Upper lobe of left lung (tissue), 6 donors: ENCODE results near the gene PUM2. TPM values are rescaled to one million over a fixed set of nuclear protein-coding genes. Genes with fewer than 3 reads are reported as not detected.

Experiments
- ATAC-seq, 2 donors: fragments of 200-7000 bp; cut with Tn5 transposase; one replicate each; pipeline ENCODE4 v1.9.1; 2022; ENCODE audit warnings: mild to moderate bottlenecking in 2 of 2, moderate library complexity in 2 of 2; ENCODE audit not compliant: low FRiP score in 2 of 2
- DNase-seq, 2 donors: peaks; one replicate each; pipeline ENCODE4 v3.0.0-alpha.2; 2019 to 2020
- H3K27ac ChIP-seq, 4 donors: fragments of 200-600 bp; sonication (generic); one replicate each; pipeline ENCODE4 v1.5.1; 2016 to 2019
- H3K27me3 ChIP-seq, 4 donors: fragments of 200-600 bp; sonication (generic); one replicate each; pipeline ENCODE4 v1.5.1; 2017 to 2019
- H3K36me3 ChIP-seq, 4 donors: fragments of 200-600 bp; sonication (generic); one replicate each; pipeline ENCODE4 v1.5.1; 2016 to 2019
- H3K4me1 ChIP-seq, 4 donors: fragments of 200-600 bp; sonication (generic); one replicate each; pipeline ENCODE4 v1.5.1; 2018 to 2019
- H3K4me3 ChIP-seq, 4 donors: fragments of 200-600 bp; sonication (generic); one replicate each; pipeline ENCODE4 v1.5.1; 2017 to 2019; ENCODE audit warnings: mild to moderate bottlenecking in 2 of 4, moderate library complexity in 1 of 4
- H3K9me3 ChIP-seq, 4 donors: fragments of 200-600 bp; sonication (generic); one replicate each; pipeline ENCODE4 v1.5.1; 2018 to 2019
- EP300 ChIP-seq, 4 donors: sonication (generic); formaldehyde crosslinking; IDR thresholded peaks; one replicate each; pipeline ENCODE4 v1.5.1; 2017; ENCODE audit warnings: antibody characterized with exemption in 4 of 4, control low read depth in 2 of 4
- POLR2A ChIP-seq, 4 donors: fragments of 450-650 bp; IDR thresholded peaks; one replicate each; pipeline ENCODE4 v1.5.1; 2016 to 2017; ENCODE audit warnings: antibody characterized with exemption in 4 of 4, mild to moderate bottlenecking in 2 of 4
- POLR2AphosphoS5 ChIP-seq, 2 donors: sonication (generic); formaldehyde crosslinking; IDR thresholded peaks; one replicate each; pipeline ENCODE4 v1.5.1; 2017; ENCODE audit warnings: antibody characterized with exemption in 2 of 2
- WGBS, 2 donors: methylation state at CpG; one replicate each; pipeline ENCODE4 v1.1.5; 2017 to 2018; 5-methylcytosine and 5-hydroxymethylcytosine counted together
- total RNA-seq, 6 donors: library from RNA; depleted of rRNA in 4 of 6; stranded (reverse); fragments of >200 nt in 4 of 6; gene quantifications; one replicate each; pipeline versions ENCODE4 v1.1.0 to v1.2.1, GENCODE V29; 2016 to 2021
- TF ChIP-seq, protein P1 (sequence below), 6 experiments: fragments of 450-650 bp in 4 of 6; fragments of 200-600 bp in 2 of 6; sonication (generic) in 2 of 6; IDR thresholded peaks; one replicate each; pipeline ENCODE4 v1.5.1; 2016 to 2019; ENCODE audit warnings: antibody characterized with exemption in 6 of 6
- donor health status: DM: no; HTN: no; CAD: no; lungs with moderate emphysema.
- donor health status: DM: no; HTN: yes; CAD: no; lungs with severe emphysema.

Gene PUM2
- total RNA-seq, 6 donors from 2014 or later = 33.1 to 114 (median 86.6) TPM

DNA sequence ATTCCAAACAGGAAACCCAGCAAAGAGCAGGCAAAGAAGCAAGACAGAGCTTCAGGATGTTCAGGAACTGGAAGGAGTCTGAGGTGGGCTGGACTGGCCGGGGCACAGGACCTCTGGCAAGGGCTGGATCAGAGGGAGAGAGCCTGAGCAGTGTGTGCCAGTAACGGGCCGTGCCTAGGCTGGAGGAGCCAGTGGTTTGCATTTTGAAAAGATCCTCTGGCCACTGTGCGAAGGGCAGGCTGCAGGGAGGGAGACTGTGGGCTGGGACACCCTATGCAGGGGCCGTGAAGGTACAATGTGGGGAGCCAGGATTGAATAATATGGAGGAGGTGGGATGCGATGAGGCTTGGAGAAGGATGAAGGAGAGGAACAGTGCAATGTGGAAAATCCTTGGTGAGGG is 119.5 kb downstream of the PUM2 start:
- Histone ChIP-seq H3K4me1 (peaks cover 0 to 14% (median 4%) of the 10 kb centered on the region in 4 donors), H3K27ac (peak overlapping the region in 3 of 4 donors; percentile 11 to 71 (median 17)), H3K9me3 (no peaks in the 10 kb centered on the region), H3K27me3 (no peaks in the 10 kb centered on the region), H3K4me3 (no peak overlapping the region), H3K36me3 (no peaks in the 10 kb centered on the region)
- peak in 1 of 2 donors; percentile 13 for ATAC-seq
- DNase-seq = no peak
- 84% methylated on average over 6 of the region's 6 CpGs for WGBS, 2 donors
- no peak for TF ChIP-seq POLR2A (IDR thresholded peaks at IDR 0.05)

DNA sequence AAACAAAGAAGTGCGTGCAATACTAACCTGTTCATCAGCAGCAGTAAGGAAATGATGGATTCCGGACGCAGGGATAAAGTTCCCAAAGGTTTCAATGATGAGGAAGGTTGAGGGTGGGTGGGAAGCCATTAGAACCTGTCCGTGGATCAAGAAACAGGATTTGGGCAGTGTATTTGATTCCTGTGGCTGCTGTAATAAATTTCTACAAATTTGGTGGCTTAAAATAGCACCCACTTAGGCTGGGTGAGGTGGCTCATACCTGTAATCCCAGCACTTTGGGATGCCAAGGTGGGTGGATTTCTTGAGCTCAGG is 120.6 kb downstream of the PUM2 start:
- DNase-seq (no peak), ATAC-seq (no peak)
- 82 to 88% methylated on average over 4 of the region's 4 CpGs for WGBS, 2 donors
- Histone ChIP-seq H3K36me3 (no peaks in the 10 kb centered on the region), H3K9me3 (no peaks in the 10 kb centered on the region), H3K4me3 (no peak overlapping the region), H3K4me1 (peaks cover 9 to 24% (median 14%) of the 10 kb centered on the region in 4 donors), H3K27ac (no peak overlapping the region), H3K27me3 (peaks cover 0 to 2% (median 0%) of the 10 kb centered on the region in 4 donors)
- TF ChIP-seq, protein P1, sequence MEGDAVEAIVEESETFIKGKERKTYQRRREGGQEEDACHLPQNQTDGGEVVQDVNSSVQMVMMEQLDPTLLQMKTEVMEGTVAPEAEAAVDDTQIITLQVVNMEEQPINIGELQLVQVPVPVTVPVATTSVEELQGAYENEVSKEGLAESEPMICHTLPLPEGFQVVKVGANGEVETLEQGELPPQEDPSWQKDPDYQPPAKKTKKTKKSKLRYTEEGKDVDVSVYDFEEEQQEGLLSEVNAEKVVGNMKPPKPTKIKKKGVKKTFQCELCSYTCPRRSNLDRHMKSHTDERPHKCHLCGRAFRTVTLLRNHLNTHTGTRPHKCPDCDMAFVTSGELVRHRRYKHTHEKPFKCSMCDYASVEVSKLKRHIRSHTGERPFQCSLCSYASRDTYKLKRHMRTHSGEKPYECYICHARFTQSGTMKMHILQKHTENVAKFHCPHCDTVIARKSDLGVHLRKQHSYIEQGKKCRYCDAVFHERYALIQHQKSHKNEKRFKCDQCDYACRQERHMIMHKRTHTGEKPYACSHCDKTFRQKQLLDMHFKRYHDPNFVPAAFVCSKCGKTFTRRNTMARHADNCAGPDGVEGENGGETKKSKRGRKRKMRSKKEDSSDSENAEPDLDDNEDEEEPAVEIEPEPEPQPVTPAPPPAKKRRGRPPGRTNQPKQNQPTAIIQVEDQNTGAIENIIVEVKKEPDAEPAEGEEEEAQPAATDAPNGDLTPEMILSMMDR (IDR thresholded peaks at IDR 0.05) = no peak
- TF ChIP-seq POLR2A (IDR thresholded peaks at IDR 0.05) (no peak), POLR2AphosphoS5 (IDR thresholded peaks at IDR 0.05) (no peak), EP300 (IDR thresholded peaks at IDR 0.05) (no peak)

DNA sequence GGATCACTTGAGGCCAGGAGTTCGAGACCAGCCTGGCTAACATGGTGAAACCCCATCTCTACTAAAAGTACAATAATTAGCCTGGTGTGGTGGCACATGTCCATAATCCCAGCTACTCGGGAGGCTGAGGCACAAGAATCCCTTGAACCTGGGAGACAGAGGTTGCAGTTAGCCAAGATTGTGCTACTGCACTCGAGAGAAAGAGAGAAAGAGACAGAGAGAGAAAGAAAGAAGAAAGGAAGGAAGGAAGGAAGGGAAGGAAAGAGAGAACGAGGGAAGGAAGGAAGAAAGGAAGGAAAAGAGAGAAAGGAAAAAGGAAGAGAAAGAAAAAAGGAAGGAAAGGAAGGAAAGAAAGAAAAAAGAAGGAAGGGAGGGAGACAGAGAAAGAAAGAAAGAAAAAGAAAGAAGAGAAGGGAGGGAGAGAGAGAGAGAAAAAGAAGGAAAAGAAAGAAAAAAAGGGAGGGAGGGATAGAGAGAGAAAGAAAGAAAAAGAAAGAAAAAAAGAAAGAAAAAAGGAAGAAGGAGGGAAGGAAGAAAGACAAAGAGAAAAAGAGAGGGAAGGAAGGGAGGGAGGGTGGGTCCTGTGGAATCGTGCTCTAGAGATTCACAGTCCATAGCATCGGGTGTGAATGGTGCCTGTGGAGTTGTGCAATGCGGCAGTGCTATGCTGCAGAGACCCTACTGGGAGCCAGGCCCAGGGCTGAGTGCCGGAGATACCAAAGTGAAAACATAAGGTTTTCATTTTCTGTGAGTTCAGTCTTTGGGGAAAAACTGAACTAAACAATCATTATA is 121.1 kb downstream of the PUM2 start:
- WGBS, 2 donors = 73 to 81% methylated on average over 8 of the region's 8 CpGs
- no peak overlapping the region for H3K4me3 ChIP-seq
- no peak overlapping the region for H3K27ac ChIP-seq
- peaks cover 0 to 6% (median 2%) of the 10 kb centered on the region in 4 donors for H3K27me3 ChIP-seq
- TF ChIP-seq EP300 (IDR thresholded peaks at IDR 0.05) (no peak), POLR2AphosphoS5 (IDR thresholded peaks at IDR 0.05) (no peak), POLR2A (IDR thresholded peaks at IDR 0.05) (no peak)
- TF ChIP-seq, protein P1 (IDR thresholded peaks at IDR 0.05) = no peak
- H3K36me3 ChIP-seq = no peaks in the 10 kb centered on the region
- H3K4me1 ChIP-seq = peaks cover 13 to 24% (median 20%) of the 10 kb centered on the region in 4 donors
- no peak for DNase-seq
- no peak for ATAC-seq
- H3K9me3 ChIP-seq = no peaks in the 10 kb centered on the region

DNA sequence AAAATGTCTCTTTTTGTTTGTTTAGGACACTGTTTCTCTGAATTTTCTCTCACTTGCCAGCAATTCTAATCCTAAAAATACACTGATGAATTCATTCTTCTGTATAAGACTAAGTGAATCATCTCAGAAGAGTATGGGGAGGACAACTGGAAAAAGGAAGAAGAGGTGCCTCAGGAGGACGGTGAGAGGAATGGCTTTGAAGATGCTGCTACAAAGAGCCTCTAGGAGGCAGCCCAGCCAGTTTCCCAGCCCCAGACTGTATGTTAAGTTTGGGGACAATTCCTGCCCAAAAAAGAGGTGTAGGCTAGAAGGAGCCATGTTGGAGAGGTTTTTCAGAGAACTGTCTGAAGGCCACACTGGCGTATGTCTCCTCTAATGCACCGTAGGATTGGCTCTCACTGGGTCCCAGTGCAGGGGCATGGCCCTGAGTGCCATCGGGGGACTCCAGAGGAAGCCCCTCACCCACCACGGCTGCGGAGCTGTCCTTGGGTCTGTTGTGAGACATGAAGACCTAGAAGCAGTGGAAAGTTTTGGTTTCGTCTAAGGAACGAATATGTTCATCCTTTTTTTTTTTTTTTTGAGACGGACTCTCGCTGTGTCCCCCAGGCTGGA is 122.6 kb downstream of the PUM2 start:
- no peak overlapping the region for H3K27ac ChIP-seq
- peaks cover 0 to 18% (median 12%) of the 10 kb centered on the region in 4 donors for H3K27me3 ChIP-seq
- H3K4me3 ChIP-seq = no peak overlapping the region
- 94 to 95% methylated on average over 10 of the region's 10 CpGs for WGBS, 2 donors
- no peak for ATAC-seq
- no peaks in the 10 kb centered on the region for H3K36me3 ChIP-seq
- H3K4me1 ChIP-seq = peaks cover 23 to 39% (median 30%) of the 10 kb centered on the region in 4 donors
- no peaks in the 10 kb centered on the region for H3K9me3 ChIP-seq
- no peak for DNase-seq
- TF ChIP-seq POLR2AphosphoS5 (IDR thresholded peaks at IDR 0.05) (no peak), POLR2A (IDR thresholded peaks at IDR 0.05) (no peak), EP300 (IDR thresholded peaks at IDR 0.05) (no peak)
- TF ChIP-seq, protein P1 (IDR thresholded peaks at IDR 0.05) = no peak

DNA sequence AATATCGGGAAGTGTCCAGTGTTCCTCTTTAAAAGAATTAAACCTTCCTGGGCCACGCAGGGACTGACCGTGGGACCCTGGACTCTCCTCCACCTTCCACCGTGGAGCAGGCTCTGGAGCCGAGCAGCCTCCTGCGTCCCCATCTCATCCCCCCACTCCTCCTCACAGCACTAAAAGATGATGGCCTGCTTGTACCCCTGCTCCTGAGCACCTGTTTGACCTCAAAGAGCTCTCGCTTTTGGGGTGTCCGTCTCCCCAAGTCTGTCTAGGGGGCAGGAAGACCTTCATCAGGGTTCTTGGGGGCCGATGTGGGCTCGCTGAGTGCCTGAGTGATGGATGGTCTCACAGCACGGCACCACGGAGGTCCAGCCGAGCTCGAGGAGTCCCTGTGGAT is 124.5 kb downstream of the PUM2 start:
- H3K27ac ChIP-seq = peak overlapping the region in 3 of 4 donors; percentile 21 to 90 (median 83)
- no peaks in the 10 kb centered on the region for H3K36me3 ChIP-seq
- H3K4me1 ChIP-seq = peaks cover 26 to 45% (median 27%) of the 10 kb centered on the region in 4 donors
- DNase-seq (no peak), ATAC-seq (no peak)
- TF ChIP-seq POLR2A (IDR thresholded peaks at IDR 0.05) = no peak
- TF ChIP-seq EP300 (IDR thresholded peaks at IDR 0.05) = no peak
- TF ChIP-seq, protein P1 (IDR thresholded peaks at IDR 0.05) = no peak
- TF ChIP-seq POLR2AphosphoS5 (IDR thresholded peaks at IDR 0.05) = no peak
- 92 to 96% methylated on average over 14 of the region's 14 CpGs for WGBS, 2 donors
- peaks cover 0 to 18% (median 12%) of the 10 kb centered on the region in 4 donors for H3K27me3 ChIP-seq
- no peak overlapping the region for H3K4me3 ChIP-seq
- no peaks in the 10 kb centered on the region for H3K9me3 ChIP-seq
